ENCODE results near the gene KCNJ18.
"Not testable (repeated sequence)": the region's sequence is repeated elsewhere in the genome, so short reads cannot be mapped to it uniquely, and the experiment has no call there.

DNA sequence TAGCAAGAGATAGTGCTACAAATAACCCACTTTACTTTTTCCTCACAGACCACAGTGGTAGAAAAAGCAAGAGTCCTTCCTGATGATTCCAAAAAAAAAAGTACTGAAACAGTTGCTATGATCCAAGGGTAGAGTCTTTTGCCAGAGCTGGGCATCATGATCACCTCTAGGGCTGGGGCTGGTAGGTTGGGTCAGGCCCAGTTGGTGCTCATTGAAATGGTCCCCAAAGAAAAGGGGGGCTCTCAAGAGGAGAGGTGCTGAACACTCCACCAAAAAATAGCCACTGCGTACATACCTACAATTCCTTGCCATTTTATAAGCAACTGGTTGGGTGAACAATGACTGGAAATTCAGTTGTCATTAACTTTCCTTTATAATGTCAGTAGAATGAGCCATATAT lies 30.9 kb upstream of the KCNJ18 start:
- TF ChIP-seq, protein P1, sequence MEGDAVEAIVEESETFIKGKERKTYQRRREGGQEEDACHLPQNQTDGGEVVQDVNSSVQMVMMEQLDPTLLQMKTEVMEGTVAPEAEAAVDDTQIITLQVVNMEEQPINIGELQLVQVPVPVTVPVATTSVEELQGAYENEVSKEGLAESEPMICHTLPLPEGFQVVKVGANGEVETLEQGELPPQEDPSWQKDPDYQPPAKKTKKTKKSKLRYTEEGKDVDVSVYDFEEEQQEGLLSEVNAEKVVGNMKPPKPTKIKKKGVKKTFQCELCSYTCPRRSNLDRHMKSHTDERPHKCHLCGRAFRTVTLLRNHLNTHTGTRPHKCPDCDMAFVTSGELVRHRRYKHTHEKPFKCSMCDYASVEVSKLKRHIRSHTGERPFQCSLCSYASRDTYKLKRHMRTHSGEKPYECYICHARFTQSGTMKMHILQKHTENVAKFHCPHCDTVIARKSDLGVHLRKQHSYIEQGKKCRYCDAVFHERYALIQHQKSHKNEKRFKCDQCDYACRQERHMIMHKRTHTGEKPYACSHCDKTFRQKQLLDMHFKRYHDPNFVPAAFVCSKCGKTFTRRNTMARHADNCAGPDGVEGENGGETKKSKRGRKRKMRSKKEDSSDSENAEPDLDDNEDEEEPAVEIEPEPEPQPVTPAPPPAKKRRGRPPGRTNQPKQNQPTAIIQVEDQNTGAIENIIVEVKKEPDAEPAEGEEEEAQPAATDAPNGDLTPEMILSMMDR (conservative IDR thresholded peaks at IDR 0.05 in 1 of 2, IDR thresholded peaks at IDR 0.05 in 1 of 2; ENCODE audit: low read depth in 1 of 2, low read length in 2 of 2), result not testable (repeated sequence)
- TF ChIP-seq EZH2 (IDR thresholded peaks at IDR 0.05; ENCODE audit: low read length, missing control alignments), result not testable (repeated sequence)
